ENCODE results near the gene MYRF. TPM values are rescaled to one million over a fixed set of nuclear protein-coding genes. Genes with fewer than 3 reads are reported as not detected.

Gene MYRF
- total RNA-seq, 1 donor from 2014 or later: 62.1 TPM

DNA sequence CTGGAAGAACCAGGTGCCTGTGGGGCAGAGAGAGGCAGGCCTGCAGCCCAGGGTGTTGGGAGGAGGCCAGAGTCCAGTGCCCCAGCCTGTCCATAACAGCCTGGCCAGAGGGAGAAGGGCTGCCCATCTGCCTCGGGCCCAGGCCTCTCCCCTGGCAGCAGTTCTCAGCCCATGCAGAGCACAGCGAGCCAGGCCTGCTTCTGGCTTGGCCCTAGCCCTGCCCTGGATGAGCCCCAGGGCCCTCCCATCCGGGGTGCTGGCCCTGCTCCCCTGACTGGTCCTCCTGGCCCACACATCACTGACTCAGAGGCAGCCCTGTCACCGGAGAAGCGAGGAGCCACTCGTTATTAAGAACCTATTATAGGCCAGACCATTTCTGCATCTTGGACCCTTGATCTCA is 19.7 kb upstream of the MYRF start:
- peaks cover 5% of the 10 kb centered on the region for H3K4me1 Mint-ChIP-seq (ENCODE audit: unreplicated experiment)
- DNase-seq (ENCODE audit: extremely low spot score, unreplicated experiment): no peak
- no peaks in the 10 kb centered on the region for H3K27me3 Mint-ChIP-seq
- H3K4me3 Mint-ChIP-seq: no peak overlapping the region
- no peaks in the 10 kb centered on the region for H3K9me3 Mint-ChIP-seq
- TF ChIP-seq, protein P1, sequence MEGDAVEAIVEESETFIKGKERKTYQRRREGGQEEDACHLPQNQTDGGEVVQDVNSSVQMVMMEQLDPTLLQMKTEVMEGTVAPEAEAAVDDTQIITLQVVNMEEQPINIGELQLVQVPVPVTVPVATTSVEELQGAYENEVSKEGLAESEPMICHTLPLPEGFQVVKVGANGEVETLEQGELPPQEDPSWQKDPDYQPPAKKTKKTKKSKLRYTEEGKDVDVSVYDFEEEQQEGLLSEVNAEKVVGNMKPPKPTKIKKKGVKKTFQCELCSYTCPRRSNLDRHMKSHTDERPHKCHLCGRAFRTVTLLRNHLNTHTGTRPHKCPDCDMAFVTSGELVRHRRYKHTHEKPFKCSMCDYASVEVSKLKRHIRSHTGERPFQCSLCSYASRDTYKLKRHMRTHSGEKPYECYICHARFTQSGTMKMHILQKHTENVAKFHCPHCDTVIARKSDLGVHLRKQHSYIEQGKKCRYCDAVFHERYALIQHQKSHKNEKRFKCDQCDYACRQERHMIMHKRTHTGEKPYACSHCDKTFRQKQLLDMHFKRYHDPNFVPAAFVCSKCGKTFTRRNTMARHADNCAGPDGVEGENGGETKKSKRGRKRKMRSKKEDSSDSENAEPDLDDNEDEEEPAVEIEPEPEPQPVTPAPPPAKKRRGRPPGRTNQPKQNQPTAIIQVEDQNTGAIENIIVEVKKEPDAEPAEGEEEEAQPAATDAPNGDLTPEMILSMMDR (conservative IDR thresholded peaks at IDR 0.05): no peak
- no peak overlapping the region for H3K27ac Mint-ChIP-seq
- H3K36me3 Mint-ChIP-seq: no peaks in the 10 kb centered on the region

DNA sequence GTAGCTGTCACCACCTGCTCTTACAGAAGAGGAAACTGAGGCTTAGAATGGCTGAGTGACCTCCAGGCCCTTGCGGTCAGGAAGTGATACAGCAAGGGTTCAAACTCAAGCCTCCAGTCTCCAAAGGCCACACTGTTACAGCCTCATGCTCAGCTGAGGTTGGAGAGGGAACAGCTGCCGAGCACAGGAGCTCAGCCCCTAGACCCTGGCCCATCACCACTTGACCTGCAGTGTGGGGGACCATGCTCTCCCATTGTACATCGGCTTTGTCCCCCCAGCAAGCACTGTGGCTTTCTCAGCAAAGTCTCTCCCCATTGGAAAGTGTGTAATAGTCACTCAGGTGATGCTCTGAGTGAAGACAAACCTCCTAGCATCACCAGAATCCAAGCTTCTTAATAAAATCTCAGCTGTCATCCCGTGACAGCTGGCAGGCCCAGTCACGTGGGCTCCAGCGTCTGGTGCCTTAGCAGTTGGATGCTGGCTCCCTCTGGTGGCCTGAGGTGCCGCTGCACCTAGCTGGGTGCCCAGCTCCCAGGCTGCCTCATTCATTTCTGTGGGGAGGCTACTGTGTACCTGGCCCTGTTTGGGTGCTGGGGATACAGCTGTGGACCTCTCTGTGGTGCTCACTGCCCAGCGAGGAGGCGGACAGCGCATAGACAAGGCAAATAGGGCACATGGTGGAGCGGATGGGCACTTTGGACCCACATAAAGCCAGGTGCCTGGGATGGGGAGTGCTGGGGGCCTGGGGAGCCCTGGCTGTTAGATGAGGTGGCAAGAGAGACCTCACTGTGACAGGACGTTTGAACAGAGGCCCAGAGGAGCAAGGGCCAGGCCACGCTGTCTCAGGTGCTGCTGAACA is 19.1 kb upstream of the MYRF start:
- H3K4me3 Mint-ChIP-seq: no peak overlapping the region
- peak; percentile 82 for DNase-seq (ENCODE audit: extremely low spot score, unreplicated experiment)
- TF ChIP-seq, protein P1 (conservative IDR thresholded peaks at IDR 0.05): peak; percentile 98
- no peaks in the 10 kb centered on the region for H3K27me3 Mint-ChIP-seq
- peaks cover 5% of the 10 kb centered on the region for H3K4me1 Mint-ChIP-seq (ENCODE audit: unreplicated experiment)
- no peaks in the 10 kb centered on the region for H3K9me3 Mint-ChIP-seq
- peak overlapping the region; percentile 74 for H3K27ac Mint-ChIP-seq
- no peaks in the 10 kb centered on the region for H3K36me3 Mint-ChIP-seq

DNA sequence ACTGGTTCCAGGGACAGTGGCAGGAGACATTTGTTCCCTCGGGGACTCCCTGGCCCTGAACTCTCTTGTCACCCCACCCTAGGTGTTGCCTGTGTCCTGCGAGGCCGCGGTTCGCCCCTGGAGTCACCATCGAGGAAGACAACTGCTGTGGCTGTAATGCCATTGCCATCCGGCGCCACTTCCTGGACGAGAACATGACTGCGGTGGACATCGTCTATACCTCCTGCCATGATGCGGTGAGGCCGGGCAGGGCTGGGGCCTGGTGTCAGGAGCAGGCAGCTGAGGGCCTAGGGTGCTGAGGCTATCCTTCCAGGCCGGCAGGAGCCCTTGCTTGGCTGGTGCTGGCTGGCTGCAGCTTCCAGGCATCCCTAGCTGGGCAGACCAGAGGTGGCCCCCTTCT is 17.7 kb upstream of the MYRF start:
- Mint-ChIP-seq H3K4me3 (no peak overlapping the region), H3K27ac (no peak overlapping the region), H3K27me3 (no peaks in the 10 kb centered on the region), H3K36me3 (no peaks in the 10 kb centered on the region), H3K4me1 (ENCODE audit: unreplicated experiment) (peaks cover 5% of the 10 kb centered on the region), H3K9me3 (no peaks in the 10 kb centered on the region)
- TF ChIP-seq, protein P1 (conservative IDR thresholded peaks at IDR 0.05): no peak
- DNase-seq (ENCODE audit: extremely low spot score, unreplicated experiment): no peak

DNA sequence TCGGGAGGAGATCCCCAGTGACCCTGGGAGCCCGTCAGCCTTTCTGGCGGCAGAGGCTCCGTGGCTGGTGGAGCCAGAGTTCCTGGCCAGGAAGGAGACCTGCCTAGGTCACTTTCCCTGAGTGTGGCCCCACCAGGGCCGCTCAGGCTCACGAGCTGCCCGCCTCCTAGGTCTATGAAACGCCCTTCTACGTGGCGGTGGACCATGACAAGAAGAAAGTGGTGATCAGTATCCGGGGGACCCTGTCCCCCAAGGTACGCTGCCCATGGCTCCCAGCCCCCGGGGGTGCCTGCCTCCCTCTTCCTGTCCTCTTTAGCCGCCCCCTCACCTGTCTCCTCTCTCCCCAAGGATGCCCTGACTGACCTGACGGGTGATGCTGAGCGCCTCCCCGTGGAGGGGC is 17.0 kb upstream of the MYRF start:
- H3K27ac Mint-ChIP-seq: no peak overlapping the region
- TF ChIP-seq, protein P1 (conservative IDR thresholded peaks at IDR 0.05): no peak
- peaks cover 5% of the 10 kb centered on the region for H3K4me1 Mint-ChIP-seq (ENCODE audit: unreplicated experiment)
- H3K4me3 Mint-ChIP-seq: no peak overlapping the region
- no peaks in the 10 kb centered on the region for H3K36me3 Mint-ChIP-seq
- DNase-seq (ENCODE audit: extremely low spot score, unreplicated experiment): no peak
- H3K9me3 Mint-ChIP-seq: no peaks in the 10 kb centered on the region
- H3K27me3 Mint-ChIP-seq: no peaks in the 10 kb centered on the region

DNA sequence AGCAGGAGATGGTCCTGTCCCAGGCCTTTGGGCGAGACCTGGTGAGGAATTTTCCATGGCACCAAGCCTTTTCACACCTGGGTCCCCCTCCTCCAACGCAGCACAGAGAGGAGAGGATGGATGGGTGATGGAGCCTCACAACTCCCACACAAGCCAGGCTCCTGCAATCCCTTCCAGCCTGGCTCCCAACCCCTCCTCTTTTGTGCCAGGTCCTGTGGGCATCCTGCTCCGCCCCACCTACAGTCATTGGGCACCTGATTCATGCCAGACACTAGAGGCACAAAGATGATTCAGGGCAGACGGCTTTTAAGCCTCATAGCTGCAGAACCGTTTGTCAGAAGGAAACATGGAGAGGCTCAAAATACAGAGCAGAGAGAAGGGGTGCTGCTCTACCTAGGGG is 16.1 kb upstream of the MYRF start:
- H3K9me3 Mint-ChIP-seq: no peaks in the 10 kb centered on the region
- no peak overlapping the region for H3K27ac Mint-ChIP-seq
- peaks cover 5% of the 10 kb centered on the region for H3K4me1 Mint-ChIP-seq (ENCODE audit: unreplicated experiment)
- no peak for DNase-seq (ENCODE audit: extremely low spot score, unreplicated experiment)
- TF ChIP-seq, protein P1 (conservative IDR thresholded peaks at IDR 0.05): no peak
- no peaks in the 10 kb centered on the region for H3K36me3 Mint-ChIP-seq
- no peak overlapping the region for H3K4me3 Mint-ChIP-seq
- H3K27me3 Mint-ChIP-seq: no peaks in the 10 kb centered on the region

Measured in type B pancreatic cell (in vitro differentiated cells).